GM12878 (cell line): ENCODE results near the gene EBF3. TPM values are rescaled to one million over a fixed set of nuclear protein-coding genes. Genes with fewer than 3 reads are reported as not detected.

ENCODE experiments used
- ATAC-seq: fragments of 200-7000 bp; cut with Tn5 transposase; 3 replicates; pipeline ENCODE4 v1.9.1; 2020; ENCODE audit warnings: mild to moderate bottlenecking, moderate library complexity
- BruUV-seq: library from RNA; stranded (reverse); fragments of 400-500 nt; replicated peaks from 2 replicates; lab custom pipeline; 2021; lab: Mats Ljungman, UMichigan
- CTCF ChIA-PET: fragments of 300-600 bp; sonication (Branson Sonifier 250); formaldehyde crosslinking; extraction: SDS; loops from one replicate; lab custom pipeline; 2021; ENCODE audit warnings: inconsistent platforms; lab: Yijun Ruan, JAX
- POLR2A ChIA-PET: fragments of 350-600 bp; formaldehyde crosslinking; extraction: SDS; loops from one replicate; lab custom pipeline; 2021; ENCODE audit warnings: inconsistent platforms; lab: Charles Lee
- RAD21 ChIA-PET: fragments of 300-600 bp; sonication (Branson Sonifier 250); formaldehyde crosslinking; loops from one replicate; lab custom pipeline; 2023; ENCODE audit warnings: antibody characterized with exemption; ENCODE audit not compliant: unreplicated experiment; lab: Charles Lee
- SMC1A ChIA-PET: fragments of 300-600 bp; sonication (Branson Sonifier 250); formaldehyde crosslinking; loops from one replicate; lab custom pipeline; 2023; ENCODE audit not compliant: unreplicated experiment, uncharacterized antibody; lab: Charles Lee
- DNase-seq: peaks from one replicate; pipeline ENCODE4 v3.0.0-alpha.2; 2011; ENCODE audit warnings: low read depth, low spot score
- FAIRE-seq: peaks from 3 replicates; lab custom pipeline; 2011; peaks lifted over from hg19 to GRCh38; lab: Jason Lieb, UNC
- H2AFZ ChIP-seq: 2 replicates; pipeline ENCODE4 v1.6.0; 2011; ENCODE audit warnings: low read depth, low read length, control low read depth; ENCODE audit not compliant: control insufficient read depth
- H3K27ac ChIP-seq: 2 replicates; pipeline ENCODE4 v1.5.1; 2011; ENCODE audit warnings: control low read depth; ENCODE audit not compliant: control insufficient read depth, insufficient read depth
- H3K27me3 ChIP-seq, 2 experiments: replicated peaks in 1 of 2; 2 replicates each; pipeline versions ENCODE4 v1.6.0 to v1.6.1; 2011; ENCODE audit warnings: low read length in 1 of 2; ENCODE audit not compliant: control insufficient read depth in 2 of 2, insufficient read depth in 2 of 2
- H3K36me3 ChIP-seq, 2 experiments: 2 replicates each; pipeline ENCODE4 v1.5.1; 2011; ENCODE audit warnings: low read length in 1 of 2; ENCODE audit not compliant: control insufficient read depth in 2 of 2, insufficient read depth in 2 of 2
- H3K4me1 ChIP-seq: 2 replicates; pipeline ENCODE4 v1.6.1; 2011; ENCODE audit warnings: mild to moderate bottlenecking, low read length, moderate library complexity, mixed read lengths; ENCODE audit not compliant: control insufficient read depth, insufficient read depth
- H3K4me2 ChIP-seq: 2 replicates; pipeline ENCODE4 v1.6.0; 2011; ENCODE audit warnings: control low read depth; ENCODE audit not compliant: control insufficient read depth, insufficient read depth
- H3K4me3 ChIP-seq: fragments of 200-600 bp; sonication (generic); 2 replicates; pipeline ENCODE4 v1.5.1; 2016
- H3K79me2 ChIP-seq: 2 replicates; pipeline ENCODE4 v1.6.0; 2011; ENCODE audit warnings: low read length; ENCODE audit not compliant: control insufficient read depth, insufficient read depth
- H3K9ac ChIP-seq: 2 replicates; pipeline ENCODE4 v1.8.0; 2011; ENCODE audit warnings: low read length, control low read depth, mixed read lengths; ENCODE audit not compliant: control insufficient read depth, insufficient read depth
- H3K9me3 ChIP-seq: replicated peaks from 3 replicates; pipeline ENCODE4 v1.5.1; 2011; ENCODE audit warnings: mild to moderate bottlenecking, low read length; ENCODE audit not compliant: control insufficient read depth, insufficient read depth
- H4K20me1 ChIP-seq: 2 replicates; pipeline ENCODE4 v1.6.0; 2011; ENCODE audit not compliant: control insufficient read depth, insufficient read depth
- ATF7 ChIP-seq: fragments of 450-650 bp; IDR thresholded peaks from 2 replicates; pipeline ENCODE4 v1.6.1; 2016; ENCODE audit warnings: low read depth, mild to moderate bottlenecking
- CBFB ChIP-seq: IDR thresholded peaks from 2 replicates; pipeline ENCODE4 v1.6.1; 2016; ENCODE audit warnings: antibody characterized with exemption, low read depth
- HCFC1 ChIP-seq: fragments of 150-350 bp; IDR thresholded peaks from 2 replicates; pipeline ENCODE4 v1.6.1; 2014; ENCODE audit warnings: low read length
- KLF5 ChIP-seq: fragments of 450-650 bp; IDR thresholded peaks from 2 replicates; pipeline ENCODE4 v1.6.1; 2014; ENCODE audit warnings: mild to moderate bottlenecking; ENCODE audit not compliant: partially characterized antibody
- NFYA ChIP-seq: IDR thresholded peaks from 2 replicates; pipeline ENCODE4 v1.6.1; 2011; ENCODE audit warnings: low read depth, mild to moderate bottlenecking, low read length, improper control_type of control experiment, borderline replicate concordance
- PRDM15 ChIP-seq: fragments of 450-650 bp; formaldehyde crosslinking; IDR thresholded peaks from 2 replicates; pipeline ENCODE4 v1.4.0; 2020; ENCODE audit warnings: mild to moderate bottlenecking, moderate library complexity
- ZBTB11 ChIP-seq: fragments of 450-650 bp; formaldehyde crosslinking; IDR thresholded peaks from 2 replicates; pipeline ENCODE4 v1.5.0; 2022; ENCODE audit warnings: mild to moderate bottlenecking, missing genetic modification characterization
- WGBS: methylation state at CpG from one replicate; pipeline ENCODE4 v1.1.6; 2016; ENCODE audit warnings: low lambda C conversion rate; ENCODE audit not compliant: insufficient replicate concordance, insufficient coverage; ENCODE audit errors: missing lambda C conversion rate; 5-methylcytosine and 5-hydroxymethylcytosine counted together
- in situ Hi-C: fragments of 300-500 bp; cut with MboI; formaldehyde crosslinking; loops from 9 replicates; pipeline ENCODE4 v1.14.3; 2018; ENCODE audit warnings: mixed read lengths
- intact Hi-C: fragments of 100-400 bp; cut with micrococcal nuclease; formaldehyde crosslinking; loops from one replicate; pipeline ENCODE4 v1.14.2; 2022; ENCODE audit not compliant: unreplicated experiment
- polyA plus RNA-seq, 11 experiments: library from polyadenylated mRNA; depleted of rRNA in 4 of 11; unstranded in 6 of 11; stranded (reverse) in 5 of 11; fragments of >200 nt; fragmentation: Nextera tagmentation in 4 of 11; fragmentation: Illumina TruSeq in 1 of 11; extraction: Ambion mirVana in 4 of 11; extraction: Trizol in 1 of 11; gene quantifications; 1 replicate in 1 of 11; 2 replicates in 10 of 11; pipeline versions ENCODE4 v1.2.1 to v1.2.3, GENCODE V29; 2011 to 2016; ENCODE audit warnings: inconsistent platforms in 2 of 11, missing spikeins in 2 of 11, low read depth in 1 of 11
- total RNA-seq, 4 experiments: library from RNA; depleted of rRNA in 3 of 4; stranded (reverse); fragments of >200 nt in 3 of 4; fragmentation: Illumina TruSeq in 1 of 4; extraction: Trizol in 1 of 4; gene quantifications; 2 replicates each; pipeline versions ENCODE4 v1.2.1 to v1.2.3, GENCODE V29; 2013 to 2021

Gene EBF3
- total and polyA plus RNA-seq, 10 of the 15 experiments (the other 5 are each of a cell fraction or from before 2014, with no cell fraction given): not detected

GRCh38 chr10:129952378-129953118 lies 11.5 kb downstream of the EBF3 start:
- Histone ChIP-seq H3K27me3 (no peaks in the 10 kb centered on the region; a peak in 2 of 4 replicates), H3K79me2 (no peaks in the 10 kb centered on the region), H3K9me3 (no peaks in the 10 kb centered on the region), H3K4me3 (no peak overlapping the region), H3K4me2 (no peak overlapping the region), H3K9ac (no peak overlapping the region), H4K20me1 (no peaks in the 10 kb centered on the region), H3K36me3 (no peaks in the 10 kb centered on the region), H3K4me1 (no peaks in the 10 kb centered on the region), H2AFZ (no peak overlapping the region), H3K27ac (no peak overlapping the region)
- WGBS: 34% methylated on average over 13 of the region's 13 CpGs
- BruUV-seq: no TSS peak
- ChIA-PET POLR2A (no interaction called here), RAD21 (no interaction called here), CTCF (no interaction called here), SMC1A (no interaction called here)
- intact Hi-C loops (no loop called here), in situ Hi-C loops (no loop called here)
- FAIRE-seq (no peak), DNase-seq (no peak), ATAC-seq (no peak)
- no peak for TF ChIP-seq ATF7
- no peak for TF ChIP-seq PRDM15 (CRISPR knock-in tag)
- TF ChIP-seq CBFB: no peak
- no peak for TF ChIP-seq ZBTB11
- no peak for TF ChIP-seq KLF5
- TF ChIP-seq HCFC1: no peak
- TF ChIP-seq NFYA: no peak
